ENCODE data around the gene UBE2L5. TPM values are rescaled to one million over a fixed set of nuclear protein-coding genes. Genes with fewer than 3 reads are reported as not detected.

Gene UBE2L5
- total RNA-seq, 4 donors from 2014 or later = 0.39 TPM; not detected in 3

GRCh38 chr13:30388406-30389283, 33.6 kb upstream of the UBE2L5 start:
- H3K36me3 ChIP-seq = no peaks in the 10 kb centered on the region
- H3K9me3 ChIP-seq = no peaks in the 10 kb centered on the region
- intact Hi-C loops (cut with DNase I) = no loop called here
- peaks cover 0 to 21% (median 17%) of the 10 kb centered on the region in 4 donors for H3K4me1 ChIP-seq
- 24% methylated on average over 14 of the region's 15 CpGs for WGBS
- H3K27me3 ChIP-seq = no peaks in the 10 kb centered on the region
- H3K27ac ChIP-seq (replicated peaks in 1 of 4) = peak overlapping the region; percentile 76 to 88 (median 84)
- peak in 1 of 3 experiments; percentile 6 for TF ChIP-seq CTCF (IDR thresholded peaks at IDR 0.05)
- TF ChIP-seq EP300 (IDR thresholded peaks at IDR 0.05) = no peak
- TF ChIP-seq POLR2AphosphoS5 (IDR thresholded peaks at IDR 0.05) = peak; percentile 36 to 53
- DNase-seq (ENCODE audit: extremely low spot score) = no peak
- H3K4me3 ChIP-seq = peak overlapping the region; percentile 33 to 45 (median 38)

- no peak overlapping the region for H3K4me3 ChIP-seq
- H3K36me3 ChIP-seq = no peaks in the 10 kb centered on the region
- 93% methylated on average over 9 of the region's 9 CpGs for WGBS
- no peak for DNase-seq (ENCODE audit: extremely low spot score)
- H3K9me3 ChIP-seq = no peaks in the 10 kb centered on the region
- TF ChIP-seq CTCF (IDR thresholded peaks at IDR 0.05) (no peak), POLR2A (IDR thresholded peaks at IDR 0.05; ENCODE audit: low read depth) (no peak), POLR2AphosphoS5 (IDR thresholded peaks at IDR 0.05) (no peak), EP300 (IDR thresholded peaks at IDR 0.05) (no peak)
- H3K27me3 ChIP-seq = no peaks in the 10 kb centered on the region
- H3K27ac ChIP-seq (replicated peaks in 1 of 4) = no peak overlapping the region
- H3K4me1 ChIP-seq = peaks cover 4 to 35% (median 26%) of the 10 kb centered on the region in 4 donors
- intact Hi-C loops (cut with DNase I) = no loop called here
Observed at GRCh38 chr13:30391956-30392680, 30.2 kb upstream of the UBE2L5 start.

DNA sequence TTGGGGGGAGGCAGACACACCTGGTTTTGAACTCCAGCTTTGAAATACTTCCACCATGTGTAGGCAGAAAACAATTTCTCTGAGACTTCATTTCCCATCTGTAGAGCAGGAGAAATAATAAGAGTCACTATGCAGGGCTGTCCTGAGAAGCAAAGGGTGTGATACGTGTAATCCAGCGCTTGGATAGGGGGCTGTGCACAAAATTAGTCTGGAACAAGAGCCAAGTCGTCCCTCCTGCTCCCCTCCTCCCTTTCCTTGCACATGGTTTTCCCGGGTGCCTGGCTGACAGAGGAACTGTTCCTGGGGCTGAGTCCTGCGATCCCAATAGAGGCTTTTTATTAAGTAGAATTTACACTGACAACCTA, 29.6 kb upstream of the UBE2L5 start:
- intact Hi-C loops (cut with DNase I) = no loop called here
- no peaks in the 10 kb centered on the region for H3K36me3 ChIP-seq
- no peaks in the 10 kb centered on the region for H3K9me3 ChIP-seq
- H3K27ac ChIP-seq (replicated peaks in 1 of 4) = no peak overlapping the region
- no peak for DNase-seq (ENCODE audit: extremely low spot score)
- no peak overlapping the region for H3K4me3 ChIP-seq
- peaks cover 4 to 35% (median 26%) of the 10 kb centered on the region in 4 donors for H3K4me1 ChIP-seq
- 52% methylated on average over 5 of the region's 5 CpGs for WGBS
- no peak for TF ChIP-seq EP300 (IDR thresholded peaks at IDR 0.05)
- TF ChIP-seq POLR2A (IDR thresholded peaks at IDR 0.05; ENCODE audit: low read depth) = no peak
- TF ChIP-seq POLR2AphosphoS5 (IDR thresholded peaks at IDR 0.05) = no peak
- no peak for TF ChIP-seq CTCF (IDR thresholded peaks at IDR 0.05)
- H3K27me3 ChIP-seq = no peaks in the 10 kb centered on the region

DNA sequence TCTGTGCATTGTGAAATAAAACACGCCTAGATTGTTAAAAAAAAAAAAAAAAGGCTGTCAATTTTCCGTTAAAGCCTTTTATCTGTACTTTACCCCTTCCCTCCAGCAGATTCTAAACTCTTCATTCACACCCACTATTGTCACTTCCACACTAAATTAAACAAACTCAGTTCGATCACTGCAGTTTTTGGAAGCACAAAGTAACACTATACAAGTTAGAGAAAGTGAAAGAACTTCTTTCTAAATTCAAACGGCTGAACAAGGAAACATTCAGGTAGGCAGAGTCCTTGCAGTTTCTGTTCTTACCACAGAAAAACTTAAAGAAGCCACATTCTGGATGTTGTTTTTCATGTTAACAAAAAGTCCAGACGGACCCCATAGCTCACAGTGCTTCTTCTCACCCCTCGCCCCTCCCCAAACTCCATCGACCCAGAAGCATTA, 27.5 kb upstream of the UBE2L5 start:
- Histone ChIP-seq H3K4me3 (peak overlapping the region; percentile 60 to 72 (median 62)), H3K27me3 (no peaks in the 10 kb centered on the region), H3K4me1 (peaks cover 4 to 16% (median 10%) of the 10 kb centered on the region in 4 donors), H3K27ac (replicated peaks in 1 of 4) (peak overlapping the region; percentile 86 to 94 (median 90)), H3K9me3 (no peaks in the 10 kb centered on the region), H3K36me3 (no peaks in the 10 kb centered on the region)
- WGBS = under 1% methylated on average over 7 of the region's 7 CpGs
- DNase-seq (ENCODE audit: extremely low spot score) = no peak
- intact Hi-C loops (cut with DNase I) = no loop called here
- TF ChIP-seq EP300 (IDR thresholded peaks at IDR 0.05) (no peak), CTCF (IDR thresholded peaks at IDR 0.05) (no peak), POLR2A (IDR thresholded peaks at IDR 0.05; ENCODE audit: low read depth) (no peak), POLR2AphosphoS5 (IDR thresholded peaks at IDR 0.05) (no peak)

All from esophagus muscularis mucosa (tissue), 4 donors.